DND-41 (cell line): Measurements from ENCODE around the gene SSUH2.

ENCODE experiments used
- EZH2 ChIP-seq: IDR thresholded peaks from 3 replicates; pipeline ENCODE4 v1.6.1; 2012; ENCODE audit warnings: borderline replicate concordance, low read depth, mild to moderate bottlenecking, moderate library complexity, low read length, inconsistent platforms; ENCODE audit not compliant: severe bottlenecking
- TF ChIP-seq, protein P1 (sequence below): IDR thresholded peaks from 2 replicates; pipeline ENCODE4 v1.5.1; 2012; ENCODE audit warnings: borderline replicate concordance, low read length, moderate library complexity, mild to moderate bottlenecking; ENCODE audit not compliant: poor library complexity, severe bottlenecking; ENCODE audit errors: extremely low read depth

DNA sequence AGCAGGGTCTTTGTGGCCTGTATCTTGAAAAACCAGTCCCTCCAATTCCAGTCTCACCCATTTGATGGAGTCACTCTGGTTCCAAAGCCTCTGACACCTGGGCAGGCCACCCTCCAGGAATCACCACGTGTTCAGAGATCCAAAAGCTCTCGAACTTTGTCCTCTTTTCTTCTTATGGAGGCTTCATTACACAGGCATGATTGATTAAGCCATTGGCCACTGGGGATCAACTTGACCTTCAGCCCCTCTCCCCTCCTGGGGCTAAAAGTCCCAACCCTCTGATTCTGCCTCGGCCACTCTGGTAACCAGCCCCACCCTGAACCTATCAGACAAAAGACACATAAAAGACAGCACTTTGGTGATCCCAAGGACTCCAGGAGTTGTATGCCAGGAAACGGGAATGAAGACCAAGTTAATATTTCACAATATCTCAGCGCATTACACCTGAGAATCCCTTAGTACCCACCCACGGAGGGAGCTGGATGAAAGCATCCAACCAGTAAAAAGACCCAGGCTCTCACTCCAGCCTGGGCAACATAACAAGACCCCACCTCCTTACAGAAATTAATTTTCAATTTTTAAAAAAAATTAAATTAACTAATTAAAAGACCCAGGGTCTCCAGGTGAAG lies 23.0 kb upstream of the SSUH2 start:
- TF ChIP-seq, protein P1, sequence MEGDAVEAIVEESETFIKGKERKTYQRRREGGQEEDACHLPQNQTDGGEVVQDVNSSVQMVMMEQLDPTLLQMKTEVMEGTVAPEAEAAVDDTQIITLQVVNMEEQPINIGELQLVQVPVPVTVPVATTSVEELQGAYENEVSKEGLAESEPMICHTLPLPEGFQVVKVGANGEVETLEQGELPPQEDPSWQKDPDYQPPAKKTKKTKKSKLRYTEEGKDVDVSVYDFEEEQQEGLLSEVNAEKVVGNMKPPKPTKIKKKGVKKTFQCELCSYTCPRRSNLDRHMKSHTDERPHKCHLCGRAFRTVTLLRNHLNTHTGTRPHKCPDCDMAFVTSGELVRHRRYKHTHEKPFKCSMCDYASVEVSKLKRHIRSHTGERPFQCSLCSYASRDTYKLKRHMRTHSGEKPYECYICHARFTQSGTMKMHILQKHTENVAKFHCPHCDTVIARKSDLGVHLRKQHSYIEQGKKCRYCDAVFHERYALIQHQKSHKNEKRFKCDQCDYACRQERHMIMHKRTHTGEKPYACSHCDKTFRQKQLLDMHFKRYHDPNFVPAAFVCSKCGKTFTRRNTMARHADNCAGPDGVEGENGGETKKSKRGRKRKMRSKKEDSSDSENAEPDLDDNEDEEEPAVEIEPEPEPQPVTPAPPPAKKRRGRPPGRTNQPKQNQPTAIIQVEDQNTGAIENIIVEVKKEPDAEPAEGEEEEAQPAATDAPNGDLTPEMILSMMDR = no peak
- TF ChIP-seq EZH2 = no peak
